IPS DF 19.7 (cell line): ENCODE measurements around the gene RAX.
"Not testable (repeated sequence)": the region's sequence is repeated elsewhere in the genome, so short reads cannot be mapped to it uniquely, and the experiment has no call there.

Source experiments
- DNase-seq: peaks from one replicate; pipeline ENCODE4 v3.0.0-alpha.2; 2013; ENCODE audit warnings: low read depth, low spot score

Gene RAX

GRCh38 chr18:59273759-59274532 lies 692 bp upstream of the RAX start:
- DNase-seq = no peak

- no peak for DNase-seq
Measured at GRCh38 chr18:59272221-59272888, 899 bp downstream of the RAX start.

GRCh38 chr18:59271606-59272220 lies 1.5 kb downstream of the RAX start:
- DNase-seq = no peak

- no peak for DNase-seq
Measured at GRCh38 chr18:59270689-59271257, 2.5 kb downstream of the RAX start.

- DNase-seq = no peak
Measured at GRCh38 chr18:59269563-59270119, 3.6 kb downstream of the RAX start.

- DNase-seq = no peak
Measured at GRCh38 chr18:59268721-59269562, 4.3 kb downstream of the RAX start.

- no peak for DNase-seq
Measured at GRCh38 chr18:59268127-59268720, 5.0 kb downstream of the RAX start.

GRCh38 chr18:59267503-59268126 lies 5.6 kb downstream of the RAX start:
- DNase-seq = no peak

- no peak for DNase-seq
Measured at GRCh38 chr18:59266886-59267502, 6.3 kb downstream of the RAX start.

- DNase-seq = no peak
Measured at GRCh38 chr18:59266459-59266858, 6.8 kb downstream of the RAX start.

- no peak for DNase-seq
Measured at GRCh38 chr18:59265974-59266369, 7.3 kb downstream of the RAX start.

- DNase-seq = no peak
Measured at GRCh38 chr18:59265246-59265973, 7.8 kb downstream of the RAX start.

GRCh38 chr18:59264651-59265245 lies 8.5 kb downstream of the RAX start:
- no peak for DNase-seq

GRCh38 chr18:59264121-59264571 lies 9.1 kb downstream of the RAX start:
- no peak for DNase-seq

GRCh38 chr18:59263661-59264060 lies 9.6 kb downstream of the RAX start:
- DNase-seq = no peak

GRCh38 chr18:59262243-59262642 lies 11.0 kb downstream of the RAX start:
- DNase-seq = not testable (repeated sequence)

GRCh38 chr18:59261842-59262241 lies 11.4 kb downstream of the RAX start:
- not testable (repeated sequence) for DNase-seq

GRCh38 chr18:59255491-59255890 lies 17.8 kb downstream of the RAX start:
- not testable (repeated sequence) for DNase-seq
